Measurements from ENCODE around the gene RALGAPA1. TPM values are rescaled to one million over a fixed set of nuclear protein-coding genes. Genes with fewer than 3 reads are reported as not detected.

RALGAPA1 gene
- total and polyA plus RNA-seq, 2 of the 13 experiments (the other 11 are each of a cell fraction or from before 2014, with no cell fraction given): 65.0 to 89.2 TPM

DNA sequence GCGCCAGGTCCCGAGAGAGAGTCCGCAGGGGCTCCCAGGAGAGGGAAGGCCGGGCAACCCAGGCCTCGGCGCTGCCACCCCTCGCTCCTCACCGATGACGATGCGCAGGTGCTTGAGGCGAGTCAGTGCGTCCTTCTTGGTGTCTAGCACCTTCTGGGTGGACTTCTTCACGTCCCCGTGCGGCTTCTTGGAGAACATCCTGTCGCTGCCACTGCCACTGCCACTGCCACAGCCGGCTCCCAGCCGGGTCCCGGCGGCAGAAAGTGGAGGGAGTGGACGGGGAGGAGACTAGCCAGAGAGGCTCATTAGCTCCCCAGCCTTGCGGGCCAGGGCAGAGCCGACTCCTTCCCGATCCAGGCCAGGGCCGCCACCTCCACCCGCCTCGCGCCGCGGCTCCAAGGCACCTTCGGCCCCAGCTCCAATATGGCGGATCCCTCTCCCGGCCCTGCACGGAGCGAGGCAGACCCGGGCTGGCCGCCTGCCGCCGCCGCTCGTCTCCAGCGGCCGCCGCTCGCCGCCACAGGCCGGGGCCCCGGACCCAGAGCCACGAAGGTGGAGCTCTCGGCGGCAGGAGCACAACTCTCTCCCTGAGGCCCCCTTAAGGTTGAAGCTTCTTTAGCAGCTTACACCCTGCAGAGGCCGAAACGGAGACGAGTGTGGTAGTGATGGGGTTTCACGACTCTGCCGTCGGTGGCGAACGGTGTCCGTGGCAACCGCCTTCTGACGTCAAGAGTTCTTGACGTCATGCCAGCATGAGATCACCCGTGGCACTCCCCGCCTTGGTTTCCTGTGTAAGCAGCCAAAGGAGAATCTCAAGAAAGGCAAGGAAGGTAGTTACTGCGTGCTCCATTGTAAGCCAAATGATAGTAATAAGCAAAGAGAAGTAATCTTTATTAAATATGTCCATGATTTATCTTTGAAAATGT is at the start of gene RALGAPA1 (continued):
- TF ChIP-seq, protein P1, sequence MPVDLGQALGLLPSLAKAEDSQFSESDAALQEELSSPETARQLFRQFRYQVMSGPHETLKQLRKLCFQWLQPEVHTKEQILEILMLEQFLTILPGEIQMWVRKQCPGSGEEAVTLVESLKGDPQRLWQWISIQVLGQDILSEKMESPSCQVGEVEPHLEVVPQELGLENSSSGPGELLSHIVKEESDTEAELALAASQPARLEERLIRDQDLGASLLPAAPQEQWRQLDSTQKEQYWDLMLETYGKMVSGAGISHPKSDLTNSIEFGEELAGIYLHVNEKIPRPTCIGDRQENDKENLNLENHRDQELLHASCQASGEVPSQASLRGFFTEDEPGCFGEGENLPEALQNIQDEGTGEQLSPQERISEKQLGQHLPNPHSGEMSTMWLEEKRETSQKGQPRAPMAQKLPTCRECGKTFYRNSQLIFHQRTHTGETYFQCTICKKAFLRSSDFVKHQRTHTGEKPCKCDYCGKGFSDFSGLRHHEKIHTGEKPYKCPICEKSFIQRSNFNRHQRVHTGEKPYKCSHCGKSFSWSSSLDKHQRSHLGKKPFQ (CRISPR knock-in tag; IDR thresholded peaks at IDR 0.05; ENCODE audit: insufficient replicate concordance): peak; percentile 78
- TF ChIP-seq NKX3-1 (CRISPR knock-in tag; IDR thresholded peaks at IDR 0.05): peak; percentile 81
- TF ChIP-seq, protein P2, sequence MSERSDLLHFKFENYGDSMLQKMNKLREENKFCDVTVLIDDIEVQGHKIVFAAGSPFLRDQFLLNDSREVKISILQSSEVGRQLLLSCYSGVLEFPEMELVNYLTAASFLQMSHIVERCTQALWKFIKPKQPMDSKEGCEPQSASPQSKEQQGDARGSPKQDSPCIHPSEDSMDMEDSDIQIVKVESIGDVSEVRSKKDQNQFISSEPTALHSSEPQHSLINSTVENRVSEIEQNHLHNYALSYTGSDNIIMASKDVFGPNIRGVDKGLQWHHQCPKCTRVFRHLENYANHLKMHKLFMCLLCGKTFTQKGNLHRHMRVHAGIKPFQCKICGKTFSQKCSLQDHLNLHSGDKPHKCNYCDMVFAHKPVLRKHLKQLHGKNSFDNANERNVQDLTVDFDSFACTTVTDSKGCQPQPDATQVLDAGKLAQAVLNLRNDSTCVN (CRISPR knock-in tag; IDR thresholded peaks at IDR 0.05; ENCODE audit: borderline replicate concordance): peak; percentile 89
- TF ChIP-seq FOXJ3 (CRISPR knock-in tag; IDR thresholded peaks at IDR 0.05; ENCODE audit: borderline replicate concordance): peak; percentile 56; the same call in 1 of the 2 replicates
- peak; percentile 97 for TF ChIP-seq ZNF446 (CRISPR knock-in tag; IDR thresholded peaks at IDR 0.05)
- peak; percentile 95 for TF ChIP-seq KMT2A (CRISPR knock-in tag; IDR thresholded peaks at IDR 0.05)
- TF ChIP-seq AHR (CRISPR knock-in tag; IDR thresholded peaks at IDR 0.05): peak; percentile 89; the same call in 1 of the 2 replicates
- TF ChIP-seq ZNF280D (CRISPR knock-in tag; IDR thresholded peaks at IDR 0.05): peak; percentile 21
- peak; percentile 86; the same call in 1 of the 2 replicates for TF ChIP-seq JUN (CRISPR knock-in tag; IDR thresholded peaks at IDR 0.05)
- peak; percentile 88 for TF ChIP-seq ZNF44 (CRISPR knock-in tag; IDR thresholded peaks at IDR 0.05)
- TF ChIP-seq, protein P3, sequence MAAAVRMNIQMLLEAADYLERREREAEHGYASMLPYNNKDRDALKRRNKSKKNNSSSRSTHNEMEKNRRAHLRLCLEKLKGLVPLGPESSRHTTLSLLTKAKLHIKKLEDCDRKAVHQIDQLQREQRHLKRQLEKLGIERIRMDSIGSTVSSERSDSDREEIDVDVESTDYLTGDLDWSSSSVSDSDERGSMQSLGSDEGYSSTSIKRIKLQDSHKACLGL (CRISPR knock-in tag; IDR thresholded peaks at IDR 0.05): peak; percentile 57
- peak; percentile 89; the same call in 1 of the 2 replicates for TF ChIP-seq ZNF572 (CRISPR knock-in tag; IDR thresholded peaks at IDR 0.05)
- TF ChIP-seq ZNF383 (CRISPR knock-in tag; IDR thresholded peaks at IDR 0.05; ENCODE audit: borderline replicate concordance): peak; percentile 70; the same call in 1 of the 2 replicates
- TF ChIP-seq HOXA5 (CRISPR knock-in tag; IDR thresholded peaks at IDR 0.05): peak; percentile 96
- TF ChIP-seq TOE1 (CRISPR knock-in tag; IDR thresholded peaks at IDR 0.05): 0 out of 2 replicates have a peak, but pooled peaks have one; percentile 28
- peak; percentile 99 for TF ChIP-seq CREM (IDR thresholded peaks at IDR 0.05)
- peak; percentile 94 for TF ChIP-seq CREM (CRISPR knock-in tag; IDR thresholded peaks at IDR 0.05)
- TF ChIP-seq ETS1 (CRISPR knock-in tag; IDR thresholded peaks at IDR 0.05): peak; percentile 92; the same call in 1 of the 2 replicates
- TF ChIP-seq SIX1 (CRISPR knock-in tag; IDR thresholded peaks at IDR 0.05; ENCODE audit: borderline replicate concordance): 0 out of 2 replicates have a peak, but pooled peaks have one; percentile 14
